SH-SY5Y (cell line): ENCODE results near the gene GRIN2A.

ENCODE experiments used
- GATA2 ChIP-seq: IDR thresholded peaks from 2 replicates; pipeline ENCODE4 v1.6.1; 2011; ENCODE audit warnings: mild to moderate bottlenecking, low read depth, low read length
- GATA3 ChIP-seq: IDR thresholded peaks from 2 replicates; pipeline ENCODE4 v1.6.1; 2011; ENCODE audit warnings: low read depth, mild to moderate bottlenecking, low read length, moderate library complexity

GRCh38 chr16:9932000-9932399 is 250.2 kb downstream of the GRIN2A start:
- TF ChIP-seq GATA2, result no peak
- TF ChIP-seq GATA3, result no peak
